ENCODE data around the gene SMG6.

- no peak for TF ChIP-seq CTCF (IDR thresholded peaks at IDR 0.05)
- TF ChIP-seq EP300 (IDR thresholded peaks at IDR 0.05) = no peak
Measured at GRCh38 chr17:2023256-2023655, 280.3 kb downstream of the SMG6 start.
